Measurements from ENCODE around the gene PEMT.

DNA sequence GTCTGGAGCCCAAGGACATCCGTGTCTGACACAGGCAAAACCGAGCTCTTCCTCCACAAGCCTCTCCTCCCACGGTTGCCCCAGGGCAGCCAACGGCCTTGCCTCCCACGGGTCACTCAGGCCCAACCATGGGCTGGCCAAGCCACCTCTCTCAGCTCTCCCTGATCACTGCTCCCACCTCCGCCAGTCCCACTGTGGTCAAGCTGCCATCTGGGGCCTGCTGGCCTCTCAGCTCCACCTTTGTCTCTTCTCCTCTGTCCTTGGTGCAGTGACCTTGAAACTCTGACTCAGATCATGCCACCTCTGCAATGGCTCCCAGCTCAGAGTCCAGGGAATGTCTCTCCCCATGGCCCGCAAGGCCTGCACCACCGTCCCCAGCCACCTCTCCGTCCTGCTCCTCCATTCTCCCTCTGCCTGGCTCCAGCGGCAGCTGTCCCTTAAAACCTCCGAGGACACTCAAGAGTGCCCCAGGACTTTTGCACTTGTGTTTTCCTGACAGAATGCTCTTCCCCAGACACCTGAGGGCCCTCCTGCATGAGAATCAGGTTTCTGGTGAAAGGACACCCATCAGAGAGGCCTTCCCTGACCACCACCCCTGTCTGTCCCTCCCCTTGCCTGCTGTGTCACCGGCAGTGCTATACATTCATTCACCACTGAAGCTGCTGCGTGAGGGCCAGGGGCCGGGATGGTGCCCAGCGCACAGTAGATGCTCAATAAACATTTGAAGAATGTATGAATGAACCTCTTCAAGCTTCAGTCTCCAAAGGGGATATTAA is 19.3 kb downstream of the PEMT start:
- TF ChIP-seq, protein P1, sequence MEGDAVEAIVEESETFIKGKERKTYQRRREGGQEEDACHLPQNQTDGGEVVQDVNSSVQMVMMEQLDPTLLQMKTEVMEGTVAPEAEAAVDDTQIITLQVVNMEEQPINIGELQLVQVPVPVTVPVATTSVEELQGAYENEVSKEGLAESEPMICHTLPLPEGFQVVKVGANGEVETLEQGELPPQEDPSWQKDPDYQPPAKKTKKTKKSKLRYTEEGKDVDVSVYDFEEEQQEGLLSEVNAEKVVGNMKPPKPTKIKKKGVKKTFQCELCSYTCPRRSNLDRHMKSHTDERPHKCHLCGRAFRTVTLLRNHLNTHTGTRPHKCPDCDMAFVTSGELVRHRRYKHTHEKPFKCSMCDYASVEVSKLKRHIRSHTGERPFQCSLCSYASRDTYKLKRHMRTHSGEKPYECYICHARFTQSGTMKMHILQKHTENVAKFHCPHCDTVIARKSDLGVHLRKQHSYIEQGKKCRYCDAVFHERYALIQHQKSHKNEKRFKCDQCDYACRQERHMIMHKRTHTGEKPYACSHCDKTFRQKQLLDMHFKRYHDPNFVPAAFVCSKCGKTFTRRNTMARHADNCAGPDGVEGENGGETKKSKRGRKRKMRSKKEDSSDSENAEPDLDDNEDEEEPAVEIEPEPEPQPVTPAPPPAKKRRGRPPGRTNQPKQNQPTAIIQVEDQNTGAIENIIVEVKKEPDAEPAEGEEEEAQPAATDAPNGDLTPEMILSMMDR (conservative IDR thresholded peaks at IDR 0.05; ENCODE audit: low read depth, low read length), result no peak
- no peak for TF ChIP-seq NFE2L2 (IDR thresholded peaks at IDR 0.05; ENCODE audit: low read depth, low read length)
- TF ChIP-seq RFX5 (IDR thresholded peaks at IDR 0.05; ENCODE audit: low read depth, low read length), result no peak
- TF ChIP-seq SMC3 (IDR thresholded peaks at IDR 0.05; ENCODE audit: low read depth, low read length), result no peak
- no peak for TF ChIP-seq RAD21 (IDR thresholded peaks at IDR 0.05; ENCODE audit: low read length)
- TF ChIP-seq POLR2A (IDR thresholded peaks at IDR 0.05; ENCODE audit: low read depth, low read length), result no peak
- TF ChIP-seq MXI1 (IDR thresholded peaks at IDR 0.05; ENCODE audit: borderline replicate concordance, low read depth, low read length), result no peak
- no peak for TF ChIP-seq CEBPB (IDR thresholded peaks at IDR 0.05; ENCODE audit: low read depth, low read length)
- TF ChIP-seq FOS (IDR thresholded peaks at IDR 0.05; ENCODE audit: low read depth, low read length), result no peak
- TF ChIP-seq, protein P2, sequence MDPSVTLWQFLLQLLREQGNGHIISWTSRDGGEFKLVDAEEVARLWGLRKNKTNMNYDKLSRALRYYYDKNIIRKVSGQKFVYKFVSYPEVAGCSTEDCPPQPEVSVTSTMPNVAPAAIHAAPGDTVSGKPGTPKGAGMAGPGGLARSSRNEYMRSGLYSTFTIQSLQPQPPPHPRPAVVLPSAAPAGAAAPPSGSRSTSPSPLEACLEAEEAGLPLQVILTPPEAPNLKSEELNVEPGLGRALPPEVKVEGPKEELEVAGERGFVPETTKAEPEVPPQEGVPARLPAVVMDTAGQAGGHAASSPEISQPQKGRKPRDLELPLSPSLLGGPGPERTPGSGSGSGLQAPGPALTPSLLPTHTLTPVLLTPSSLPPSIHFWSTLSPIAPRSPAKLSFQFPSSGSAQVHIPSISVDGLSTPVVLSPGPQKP (IDR thresholded peaks at IDR 0.05; ENCODE audit: borderline replicate concordance, low read depth, low read length), result no peak
- TF ChIP-seq MAZ (IDR thresholded peaks at IDR 0.05; ENCODE audit: borderline replicate concordance, low read depth, low read length), result no peak

Measured in IMR-90 (cell line).